GM19023 (cell line): ENCODE results near the gene MEX3A.
"Not testable (repeated sequence)": the region's sequence is repeated elsewhere in the genome, so short reads cannot be mapped to it uniquely, and the experiment has no call there.

Experiments
- ATAC-seq: cut with Tn5 transposase; IDR thresholded peaks from one replicate; pipeline ENCODE4 v1.9.1; 2021; ENCODE audit warnings: mild to moderate bottlenecking, moderate library complexity; ENCODE audit not compliant: unreplicated experiment

MEX3A gene

GRCh38 chr1:156119503-156120209 lies 37.4 kb upstream of the MEX3A start:
- no peak for ATAC-seq

- ATAC-seq, result no peak
Measured at GRCh38 chr1:156118177-156118868, 36.1 kb upstream of the MEX3A start.

- no peak for ATAC-seq
Measured at GRCh38 chr1:156117414-156118176, 35.3 kb upstream of the MEX3A start.

- not testable (repeated sequence) for ATAC-seq
Measured at GRCh38 chr1:156116731-156117130, 34.5 kb upstream of the MEX3A start.

- ATAC-seq, result no peak
Measured at GRCh38 chr1:156115514-156116374, 33.5 kb upstream of the MEX3A start.

- ATAC-seq, result no peak
Measured at GRCh38 chr1:156114919-156115513, 32.8 kb upstream of the MEX3A start.

GRCh38 chr1:156114101-156114918 lies 32.0 kb upstream of the MEX3A start, which contains the start of gene LMNA:
LMNA (plus strand) TSS chr1:156114711; CDS start chr1:156114919, 208 bp downstream.
- ATAC-seq, result peak; percentile 76

GRCh38 chr1:156113282-156113950 lies 31.2 kb upstream of the MEX3A start:
- no peak for ATAC-seq

GRCh38 chr1:156112276-156113137 lies 30.2 kb upstream of the MEX3A start:
- no peak for ATAC-seq

GRCh38 chr1:156111355-156111962 lies 29.2 kb upstream of the MEX3A start:
- ATAC-seq, result no peak

- no peak for ATAC-seq
Measured at GRCh38 chr1:156110252-156110651, 28.0 kb upstream of the MEX3A start.

GRCh38 chr1:156108664-156109241 lies 26.5 kb upstream of the MEX3A start:
- no peak for ATAC-seq

GRCh38 chr1:156108057-156108456 lies 25.8 kb upstream of the MEX3A start:
- ATAC-seq, result no peak

GRCh38 chr1:156106624-156107488 lies 24.6 kb upstream of the MEX3A start:
- no peak for ATAC-seq

- ATAC-seq, result no peak
Measured at GRCh38 chr1:156104861-156105832, 22.9 kb upstream of the MEX3A start.
